Testis (tissue), 2 donors: ENCODE data around the gene GOLGA7B.

Source experiments
- CTCF ChIP-seq, 3 experiments: fragments of 450-650 bp in 2 of 3; fragments of 200-600 bp in 1 of 3; sonication (generic) in 1 of 3; IDR thresholded peaks; one replicate each; pipeline ENCODE4 v1.5.1; 2016 to 2019; ENCODE audit warnings: antibody characterized with exemption in 3 of 3, mild to moderate bottlenecking in 2 of 3, moderate library complexity in 1 of 3
- POLR2A ChIP-seq: fragments of 450-650 bp; IDR thresholded peaks from one replicate; pipeline ENCODE4 v1.6.1; 2017; ENCODE audit warnings: antibody characterized with exemption, mild to moderate bottlenecking, moderate library complexity

DNA sequence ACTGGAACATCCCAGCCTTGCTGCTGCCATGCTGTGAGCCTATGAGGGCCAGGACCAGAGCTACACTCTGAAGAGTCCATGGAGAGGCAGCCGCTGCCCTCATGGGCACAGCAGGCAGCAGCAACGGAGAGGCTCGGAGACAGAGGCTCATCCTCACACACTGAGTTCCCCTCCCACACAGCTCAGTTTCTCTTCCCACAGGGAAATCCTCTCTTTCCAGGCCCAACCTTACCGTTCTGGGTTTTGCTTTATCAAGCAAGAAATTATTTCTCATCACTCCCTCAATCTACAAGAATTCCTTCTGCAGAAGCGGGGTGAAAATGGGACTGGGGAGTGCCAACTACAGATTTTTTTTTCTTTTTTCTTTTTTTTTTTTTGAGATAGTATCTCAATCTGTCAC is 36.6 kb downstream of the GOLGA7B start:
- TF ChIP-seq CTCF (IDR thresholded peaks at IDR 0.05) = no peak
- TF ChIP-seq POLR2A = no peak
